IMR-90 (cell line): ENCODE results near the gene SLC25A21. TPM values are rescaled to one million over a fixed set of nuclear protein-coding genes. Genes with fewer than 3 reads are reported as not detected.

Experiments used
- ATAC-seq: fragments of 200-7000 bp; cut with Tn5 transposase; 2 replicates; pipeline ENCODE4 v1.9.1; 2020; ENCODE audit warnings: low read depth, mild to moderate bottlenecking, moderate library complexity
- BruUV-seq: library from RNA; stranded (reverse); fragments of 400-500 nt; replicated peaks from 2 replicates; lab custom pipeline; 2021; lab: Mats Ljungman, UMichigan
- CTCF ChIA-PET: fragments of 300-600 bp; formaldehyde crosslinking; extraction: SDS; loops from one replicate; lab custom pipeline; 2021; ENCODE audit warnings: antibody characterized with exemption; lab: Yijun Ruan, JAX
- POLR2A ChIA-PET: fragments of 300-600 bp; sonication (Branson Sonifier 250); formaldehyde crosslinking; loops from one replicate; lab custom pipeline; 2022; ENCODE audit warnings: antibody characterized with exemption; ENCODE audit not compliant: unreplicated experiment; lab: Charles Lee
- DNase-seq: peaks from one replicate; pipeline ENCODE4 v3.0.0; 2013
- H2AFZ ChIP-seq: replicated peaks from 2 replicates; pipeline ENCODE3; 2013; ENCODE audit warnings: low read length, mild to moderate bottlenecking; ENCODE audit not compliant: poor library complexity
- H2AK5ac ChIP-seq: 2 replicates; pipeline ENCODE4 v1.6.1; 2013; ENCODE audit warnings: low read depth, low read length, inconsistent platforms
- H2AK9ac ChIP-seq: replicated peaks from 2 replicates; pipeline ENCODE3; 2013; ENCODE audit warnings: mild to moderate bottlenecking, low read depth, low read length, moderate library complexity; ENCODE audit not compliant: poor library complexity
- H2BK120ac ChIP-seq: 2 replicates; pipeline ENCODE4 v1.6.1; 2013; ENCODE audit warnings: low read depth, low read length, inconsistent platforms
- H2BK15ac ChIP-seq: 3 replicates; pipeline ENCODE4 v1.6.1; 2013; ENCODE audit warnings: low read depth, low read length, inconsistent platforms
- H2BK20ac ChIP-seq: 2 replicates; pipeline ENCODE4 v1.6.1; 2013; ENCODE audit warnings: low read depth, mild to moderate bottlenecking, inconsistent platforms, low read length, moderate library complexity
- H2BK5ac ChIP-seq: 2 replicates; pipeline ENCODE4 v1.6.1; 2013; ENCODE audit warnings: mild to moderate bottlenecking, low read depth, low read length, inconsistent platforms; ENCODE audit not compliant: poor library complexity, severe bottlenecking
- H3K14ac ChIP-seq: replicated peaks from 2 replicates; pipeline ENCODE4 v1.6.1; 2013; ENCODE audit warnings: low read depth, low read length, inconsistent platforms
- H3K18ac ChIP-seq: 2 replicates; pipeline ENCODE4 v1.6.1; 2013; ENCODE audit warnings: low read depth, low read length, control low read depth
- H3K23ac ChIP-seq: 2 replicates; pipeline ENCODE4 v1.6.1; 2013; ENCODE audit warnings: low read depth, low read length, inconsistent platforms
- H3K27ac ChIP-seq: 2 replicates; pipeline ENCODE4 v1.5.1; 2013; ENCODE audit warnings: mild to moderate bottlenecking, control low read depth, low read length; ENCODE audit not compliant: insufficient read depth
- H3K27me3 ChIP-seq: 2 replicates; pipeline ENCODE4 v1.6.1; 2013; ENCODE audit warnings: low read length; ENCODE audit not compliant: control insufficient read depth, insufficient read depth
- H3K36me3 ChIP-seq: 2 replicates; pipeline ENCODE4 v1.6.1; 2013; ENCODE audit warnings: low read length, mixed read lengths; ENCODE audit not compliant: control insufficient read depth, insufficient read depth
- H3K4ac ChIP-seq: 2 replicates; pipeline ENCODE4 v1.6.1; 2013; ENCODE audit warnings: low read depth, low read length, inconsistent platforms
- H3K4me1 ChIP-seq: 2 replicates; pipeline ENCODE4 v1.6.1; 2013; ENCODE audit warnings: low read length, mixed read lengths; ENCODE audit not compliant: control insufficient read depth, insufficient read depth
- H3K4me2 ChIP-seq: 2 replicates; pipeline ENCODE4 v1.6.1; 2013; ENCODE audit warnings: low read depth, mild to moderate bottlenecking, control low read depth, low read length, moderate library complexity
- H3K4me3 ChIP-seq: 2 replicates; pipeline ENCODE4 v1.5.1; 2013; ENCODE audit warnings: low read depth, mild to moderate bottlenecking, control low read depth, low read length, moderate library complexity; ENCODE audit not compliant: insufficient read depth
- H3K56ac ChIP-seq: 2 replicates; pipeline ENCODE4 v1.6.1; 2013; ENCODE audit warnings: low read length, inconsistent platforms; ENCODE audit not compliant: insufficient read depth; ENCODE audit errors: extremely low read depth
- H3K79me1 ChIP-seq, 2 experiments: 2 replicates each; pipeline ENCODE4 v1.6.1; 2013; ENCODE audit warnings: low read length in 2 of 2, inconsistent platforms in 1 of 2, low read depth in 1 of 2
- H3K9ac ChIP-seq: 2 replicates; pipeline ENCODE4 v1.6.1; 2013; ENCODE audit warnings: low read depth, low read length, control low read depth
- H3K9me1 ChIP-seq: 2 replicates; pipeline ENCODE4 v1.6.1; 2013; ENCODE audit warnings: low read length, inconsistent platforms; ENCODE audit not compliant: insufficient read depth
- H3K9me3 ChIP-seq: 2 replicates; pipeline ENCODE4 v1.6.1; 2013; ENCODE audit warnings: low read length; ENCODE audit not compliant: control insufficient read depth, insufficient read depth
- H4K20me1 ChIP-seq: 2 replicates; pipeline ENCODE4 v1.6.1; 2013; ENCODE audit warnings: low read length, inconsistent platforms; ENCODE audit not compliant: insufficient read depth
- H4K5ac ChIP-seq: 2 replicates; pipeline ENCODE4 v1.6.1; 2013; ENCODE audit warnings: mild to moderate bottlenecking, low read depth, low read length, control low read depth
- H4K8ac ChIP-seq, 2 experiments: 2 replicates each; pipeline ENCODE4 v1.6.1; 2013; ENCODE audit warnings: low read depth in 2 of 2, low read length in 2 of 2, control low read depth in 1 of 2, inconsistent platforms in 1 of 2
- H4K91ac ChIP-seq: 2 replicates; pipeline ENCODE4 v1.6.1; 2013; ENCODE audit warnings: low read depth, low read length, inconsistent platforms; ENCODE audit not compliant: insufficient read depth
- BHLHE40 ChIP-seq: fragments of 150-350 bp; IDR thresholded peaks from 2 replicates; pipeline ENCODE4 v1.6.1; 2016; ENCODE audit warnings: mild to moderate bottlenecking, low read depth, low read length
- CHD1 ChIP-seq: IDR thresholded peaks from 2 replicates; pipeline ENCODE4 v1.6.1; 2012; ENCODE audit warnings: low read depth, low read length, improper control_type of control experiment
- CTCF ChIP-seq: conservative IDR thresholded peaks from 2 replicates; pipeline ENCODE4 v1.5.1; 2012; ENCODE audit warnings: mild to moderate bottlenecking, low read depth, low read length, improper control_type of control experiment
- ELK1 ChIP-seq: fragments of 150-350 bp; IDR thresholded peaks from 2 replicates; pipeline ENCODE4 v1.6.1; 2016; ENCODE audit warnings: low read depth, mild to moderate bottlenecking, low read length, moderate library complexity, borderline replicate concordance
- FOS ChIP-seq: fragments of 150-350 bp; IDR thresholded peaks from 2 replicates; pipeline ENCODE4 v1.6.1; 2016; ENCODE audit warnings: low read depth, low read length
- MAFK ChIP-seq: IDR thresholded peaks from 2 replicates; pipeline ENCODE4 v1.6.1; 2012; ENCODE audit warnings: low read depth, low read length, improper control_type of control experiment
- MAZ ChIP-seq: IDR thresholded peaks from 2 replicates; pipeline ENCODE4 v1.6.1; 2012; ENCODE audit warnings: low read depth, mild to moderate bottlenecking, low read length, improper control_type of control experiment, moderate library complexity, borderline replicate concordance
- MXI1 ChIP-seq: IDR thresholded peaks from 2 replicates; pipeline ENCODE4 v1.6.1; 2012; ENCODE audit warnings: low read depth, mild to moderate bottlenecking, low read length, moderate library complexity, borderline replicate concordance
- POLR2A ChIP-seq: IDR thresholded peaks from 2 replicates; pipeline ENCODE4 v1.6.1; 2012; ENCODE audit warnings: mild to moderate bottlenecking, low read depth, low read length
- RAD21 ChIP-seq: IDR thresholded peaks from 2 replicates; pipeline ENCODE4 v1.6.1; 2012; ENCODE audit warnings: low read length, improper control_type of control experiment
- RCOR1 ChIP-seq: IDR thresholded peaks from 2 replicates; pipeline ENCODE4 v1.6.1; 2012; ENCODE audit warnings: mild to moderate bottlenecking, low read length, improper control_type of control experiment; ENCODE audit not compliant: insufficient replicate concordance
- RFX5 ChIP-seq: IDR thresholded peaks from 2 replicates; pipeline ENCODE4 v1.8.0; 2012; ENCODE audit warnings: low read depth, mild to moderate bottlenecking, low read length, moderate library complexity
- USF2 ChIP-seq: fragments of 150-350 bp; IDR thresholded peaks from 2 replicates; pipeline ENCODE4 v1.6.1; 2017; ENCODE audit warnings: mild to moderate bottlenecking, antibody characterized with exemption, low read length, low read depth
- WGBS, 2 experiments: methylation state at CpG; one replicate each; pipeline versions ENCODE4 v1.1.5 to v1.1.7; 2013; ENCODE audit warnings: missing lambda C conversion rate in 2 of 2; ENCODE audit not compliant: insufficient read length in 1 of 2; ENCODE audit errors: extremely low coverage in 2 of 2; 5-methylcytosine and 5-hydroxymethylcytosine counted together
- dilution Hi-C: fragments of 300-500 bp; cut with HindIII; formaldehyde crosslinking; loops from one replicate; pipeline ENCODE4 v1.14.3; 2018; ENCODE audit warnings: low sequenced_read_pairs; ENCODE audit not compliant: unreplicated experiment
- in situ Hi-C: fragments of 300-500 bp; cut with MboI; formaldehyde crosslinking; loops from 3 replicates; pipeline ENCODE4 v1.14.3; 2019; ENCODE audit warnings: low sequenced_read_pairs, inconsistent platforms, mixed read lengths
- intact Hi-C: fragments of 100-400 bp; cut with micrococcal nuclease; formaldehyde crosslinking; loops from 2 replicates; pipeline ENCODE4 v1.10.0; 2022
- polyA plus RNA-seq, 3 experiments: library from polyadenylated mRNA; depleted of rRNA; stranded (reverse); fragments of >200 nt; gene quantifications; 2 replicates each; pipeline ENCODE4 v1.2.3, GENCODE V29; 2012; ENCODE audit warnings: low replicate concordance in 1 of 3
- total RNA-seq: library from RNA; depleted of rRNA; stranded (reverse); fragments of >200 nt; gene quantifications from 2 replicates; pipeline ENCODE4 v1.2.3, GENCODE V29; 2012

The SLC25A21 gene
- total and polyA plus RNA-seq, 2 of the 4 experiments (the other 2 are of a cell fraction) = 0.62 to 0.90 TPM

- Histone ChIP-seq H3K27ac (peak overlapping the region; percentile 89; the same call in 1 of the 2 replicates), H2AK9ac (no peak overlapping the region), H3K4me2 (peak overlapping the region; percentile 80), H3K56ac (no peak overlapping the region), H2BK20ac (no peak overlapping the region; the same call in 1 of the 2 replicates), H4K5ac (peak overlapping the region; percentile 42), H2AK5ac (0 out of 2 replicates have a peak overlapping the region, but pooled peaks have one; percentile 72), H4K91ac (peak overlapping the region; percentile 76), H4K8ac (peak overlapping the region; percentile 86 to 91), H3K36me3 (no peaks in the 10 kb centered on the region), H2BK120ac (peak overlapping the region; percentile 32; the same call in 1 of the 2 replicates), H2AFZ (no peak overlapping the region), H3K4ac (peak overlapping the region; percentile 90), H3K14ac (no peak overlapping the region), H3K4me1 (no peaks in the 10 kb centered on the region; the same call in 1 of the 2 replicates), H4K20me1 (no peaks in the 10 kb centered on the region), H3K9me1 (no peaks in the 10 kb centered on the region; the same call in 1 of the 2 replicates), H2BK15ac (no peak overlapping the region; the same call in 1 of the 3 replicates), H3K18ac (no peak overlapping the region; the same call in 1 of the 2 replicates), H3K79me1 (peaks cover 10 to 12% of the 10 kb centered on the region in 2 experiments; a peak in 3 of 4 replicates), H3K4me3 (peak overlapping the region; percentile 67), H2BK5ac (peak overlapping the region; percentile 79), H3K23ac (peak overlapping the region; percentile 73; the same call in 1 of the 2 replicates), H3K27me3 (no peaks in the 10 kb centered on the region), H3K9me3 (no peaks in the 10 kb centered on the region), H3K9ac (peak overlapping the region; percentile 94)
- in situ Hi-C loops = no loop called here
- DNase-seq = no peak
- no peak for ATAC-seq
- no TSS peak for BruUV-seq
- WGBS, 2 experiments = 100% methylated on average over 11 of the region's 17 CpGs; no CpG with 5 or more reads in 1 of the 2 experiments
- dilution Hi-C loops = no loop called here
- intact Hi-C loops = loop anchor here (1.0 kb wide), 1 partner anchor 25 kb away; the partner anchor contains the start of gene SLC25A21
- ChIA-PET CTCF (interaction anchor here (1.0 kb wide), 1 partner anchor 33 kb away, joined by 3 read pairs; no protein-coding TSS in a partner anchor), POLR2A (interaction anchor here (1.0 kb wide), 1 partner anchor 25 kb away, joined by 15 read pairs; the partner anchor contains the start of gene SLC25A21)
- TF ChIP-seq CTCF (no peak), FOS (no peak), RFX5 (no peak), BHLHE40 (no peak), MAZ (no peak), USF2 (no peak), CHD1 (no peak), MXI1 (no peak), ELK1 (no peak), RCOR1 (no peak), POLR2A (no peak), MAFK (no peak), RAD21 (no peak)
Measured at GRCh38 chr14:37196604-37197420, 24.4 kb upstream of the SLC25A21 start.
